T47D (cell line): Measurements from ENCODE around the gene SGPP1.
"Not testable (repeated sequence)": the region's sequence is repeated elsewhere in the genome, so short reads cannot be mapped to it uniquely, and the experiment has no call there.

Source experiments
- DNase-seq, 2 experiments: peaks; one replicate each; pipeline versions ENCODE4 v3.0.0 to v3.0.0-alpha.2; 2011 to 2012; ENCODE audit warnings: low read depth in 1 of 2, low spot score in 1 of 2
- JUND ChIP-seq: IDR thresholded peaks from 2 replicates; pipeline ENCODE4 v1.6.1; 2012; ENCODE audit warnings: low read depth
- in situ Hi-C: cut with HindIII; loops from 2 replicates; pipeline ENCODE4 v1.10.0; 2016; ENCODE audit warnings: low sequenced_read_pairs, low pct_unique_long_range_greater_than_20kb

The SGPP1 gene

GRCh38 chr14:63682727-63683593, 44.9 kb downstream of the SGPP1 start:
- no peak for DNase-seq
- in situ Hi-C loops, result no loop called here
- TF ChIP-seq JUND, result no peak

GRCh38 chr14:63678536-63678935, 49.3 kb downstream of the SGPP1 start:
- TF ChIP-seq JUND, result no peak
- DNase-seq, result peak in 1 of 2 experiments; percentile 41
- in situ Hi-C loops, result no loop called here

- DNase-seq, result peak; percentile 33 to 95
- TF ChIP-seq JUND, result peak; percentile 96
- in situ Hi-C loops, result no loop called here
Measured at GRCh38 chr14:63677891-63678379, 49.9 kb downstream of the SGPP1 start.

GRCh38 chr14:63676615-63677014, 51.2 kb downstream of the SGPP1 start:
- in situ Hi-C loops, result no loop called here
- no peak for DNase-seq
- no peak for TF ChIP-seq JUND

GRCh38 chr14:63673886-63674497, 53.9 kb downstream of the SGPP1 start:
- no peak for DNase-seq
- TF ChIP-seq JUND, result no peak
- in situ Hi-C loops, result no loop called here

GRCh38 chr14:63673255-63673654, 54.6 kb downstream of the SGPP1 start:
- in situ Hi-C loops, result no loop called here
- no peak for TF ChIP-seq JUND
- DNase-seq, result no peak

GRCh38 chr14:63672417-63673180, 55.3 kb downstream of the SGPP1 start:
- no peak for DNase-seq
- TF ChIP-seq JUND, result no peak
- in situ Hi-C loops, result no loop called here

GRCh38 chr14:63671987-63672386, 55.9 kb downstream of the SGPP1 start:
- no peak for DNase-seq
- no peak for TF ChIP-seq JUND
- in situ Hi-C loops, result no loop called here

GRCh38 chr14:63670692-63671091, 57.2 kb downstream of the SGPP1 start:
- no peak for DNase-seq
- TF ChIP-seq JUND, result no peak
- in situ Hi-C loops, result no loop called here

- in situ Hi-C loops, result no loop called here
- no peak for TF ChIP-seq JUND
- DNase-seq, result peak in 1 of 2 experiments; percentile 53
Measured at GRCh38 chr14:63666335-63666734, 61.5 kb downstream of the SGPP1 start.

GRCh38 chr14:63663428-63664341, 64.2 kb downstream of the SGPP1 start:
- no peak for TF ChIP-seq JUND
- in situ Hi-C loops, result no loop called here
- peak in 1 of 2 experiments; percentile 66 for DNase-seq

GRCh38 chr14:63662776-63663175, 65.1 kb downstream of the SGPP1 start:
- DNase-seq, result no peak
- no peak for TF ChIP-seq JUND
- in situ Hi-C loops, result no loop called here

- DNase-seq, in situ Hi-C loops: not testable (repeated sequence)
Measured at GRCh38 chr14:63661881-63662280, 66.0 kb downstream of the SGPP1 start.
